ENCODE measurements around the gene BAZ2B.

BAZ2B gene, protein sequence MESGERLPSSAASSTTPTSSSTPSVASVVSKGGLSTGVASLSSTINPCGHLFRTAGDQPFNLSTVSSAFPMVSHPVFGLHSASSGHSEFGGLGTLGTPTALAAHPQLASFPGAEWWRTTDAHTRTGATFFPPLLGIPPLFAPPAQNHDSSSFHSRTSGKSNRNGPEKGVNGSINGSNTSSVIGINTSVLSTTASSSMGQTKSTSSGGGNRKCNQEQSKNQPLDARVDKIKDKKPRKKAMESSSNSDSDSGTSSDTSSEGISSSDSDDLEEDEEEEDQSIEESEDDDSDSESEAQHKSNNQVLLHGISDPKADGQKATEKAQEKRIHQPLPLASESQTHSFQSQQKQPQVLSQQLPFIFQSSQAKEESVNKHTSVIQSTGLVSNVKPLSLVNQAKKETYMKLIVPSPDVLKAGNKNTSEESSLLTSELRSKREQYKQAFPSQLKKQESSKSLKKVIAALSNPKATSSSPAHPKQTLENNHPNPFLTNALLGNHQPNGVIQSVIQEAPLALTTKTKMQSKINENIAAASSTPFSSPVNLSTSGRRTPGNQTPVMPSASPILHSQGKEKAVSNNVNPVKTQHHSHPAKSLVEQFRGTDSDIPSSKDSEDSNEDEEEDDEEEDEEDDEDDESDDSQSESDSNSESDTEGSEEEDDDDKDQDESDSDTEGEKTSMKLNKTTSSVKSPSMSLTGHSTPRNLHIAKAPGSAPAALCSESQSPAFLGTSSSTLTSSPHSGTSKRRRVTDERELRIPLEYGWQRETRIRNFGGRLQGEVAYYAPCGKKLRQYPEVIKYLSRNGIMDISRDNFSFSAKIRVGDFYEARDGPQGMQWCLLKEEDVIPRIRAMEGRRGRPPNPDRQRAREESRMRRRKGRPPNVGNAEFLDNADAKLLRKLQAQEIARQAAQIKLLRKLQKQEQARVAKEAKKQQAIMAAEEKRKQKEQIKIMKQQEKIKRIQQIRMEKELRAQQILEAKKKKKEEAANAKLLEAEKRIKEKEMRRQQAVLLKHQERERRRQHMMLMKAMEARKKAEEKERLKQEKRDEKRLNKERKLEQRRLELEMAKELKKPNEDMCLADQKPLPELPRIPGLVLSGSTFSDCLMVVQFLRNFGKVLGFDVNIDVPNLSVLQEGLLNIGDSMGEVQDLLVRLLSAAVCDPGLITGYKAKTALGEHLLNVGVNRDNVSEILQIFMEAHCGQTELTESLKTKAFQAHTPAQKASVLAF (N-terminal part only)

GRCh38 chr2:159616286-159616701, at the start of gene BAZ2B:
TSS of gene BAZ2B (minus strand) at chr2:159616548. CDS start at chr2:159478719, 137,829 bp downstream.
- H3K36me3 ChIP-seq (ENCODE audit: insufficient read depth, low read length) = no peaks in the 10 kb centered on the region
- H3K9ac ChIP-seq (ENCODE audit: low read depth, low read length) = peak within 1 kb of the TSS; percentile 83
- H3K4me1 ChIP-seq (ENCODE audit: insufficient read depth, low read length) = peaks cover 19% of the 10 kb centered on the region; the same call in 1 of the 2 replicates
- H3K9me3 ChIP-seq (ENCODE audit: control insufficient read depth, insufficient read depth, low read length) = no peaks in the 10 kb centered on the region

GRCh38 chr2:159661286-159661685, 44.9 kb upstream of the BAZ2B start:
- Histone ChIP-seq H3K9me3 (ENCODE audit: control insufficient read depth, insufficient read depth, low read length) (no peaks in the 10 kb centered on the region), H3K36me3 (ENCODE audit: insufficient read depth, low read length) (no peaks in the 10 kb centered on the region), H3K4me1 (ENCODE audit: insufficient read depth, low read length) (no peaks in the 10 kb centered on the region), H3K9ac (ENCODE audit: low read depth, low read length) (no peak overlapping the region)

DNA sequence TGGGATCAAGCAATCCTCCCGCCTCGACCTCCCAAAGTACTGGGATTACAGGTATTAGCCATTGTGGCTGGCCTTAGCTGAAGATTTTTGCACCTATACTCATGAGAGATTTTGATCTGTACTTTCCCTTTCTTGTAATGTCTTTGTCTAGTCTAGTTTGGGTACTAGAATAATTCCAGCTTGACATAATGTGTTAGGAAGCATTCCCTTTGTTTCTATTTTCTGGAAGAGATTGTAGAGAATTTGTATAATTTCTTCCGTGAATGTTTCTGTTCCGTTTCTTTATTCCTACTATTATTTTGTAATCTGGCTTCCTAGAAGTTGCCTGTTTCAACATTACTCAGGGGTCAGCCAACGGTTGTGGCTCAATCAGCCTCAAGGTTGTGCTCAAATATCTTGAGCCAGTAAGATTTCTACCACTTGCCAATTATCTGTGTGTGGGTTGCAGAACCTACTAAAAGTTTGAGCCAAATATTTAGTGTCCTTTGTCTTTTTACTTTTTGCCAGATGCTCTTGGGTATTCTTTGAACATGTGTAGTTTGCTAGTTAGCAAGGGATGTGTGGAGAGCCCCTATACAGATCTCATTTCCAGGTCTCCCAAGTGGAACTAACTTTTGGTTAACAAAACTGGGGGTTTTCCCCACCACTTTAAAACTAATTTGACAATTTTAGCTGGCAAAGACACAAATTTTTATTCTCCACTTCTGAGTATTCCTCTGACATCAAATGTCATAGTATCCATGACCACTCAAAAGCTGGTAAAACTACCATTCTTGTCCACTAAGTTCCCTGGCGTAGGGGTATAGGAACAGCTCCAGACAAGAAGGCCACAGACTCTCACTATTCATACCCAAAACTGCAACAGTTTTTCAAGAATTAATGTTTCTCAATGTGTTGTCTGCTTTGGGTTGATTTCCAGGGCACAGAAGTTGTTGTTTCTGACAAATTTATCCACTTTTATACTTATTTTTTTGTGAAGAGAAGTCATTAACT, 42.8 kb upstream of the BAZ2B start:
- Histone ChIP-seq H3K4me1 (ENCODE audit: insufficient read depth, low read length) (no peaks in the 10 kb centered on the region), H3K9ac (ENCODE audit: low read depth, low read length) (no peak overlapping the region), H3K9me3 (ENCODE audit: control insufficient read depth, insufficient read depth, low read length) (no peaks in the 10 kb centered on the region), H3K36me3 (ENCODE audit: insufficient read depth, low read length) (no peaks in the 10 kb centered on the region)

- no peaks in the 10 kb centered on the region for H3K9me3 ChIP-seq (ENCODE audit: control insufficient read depth, insufficient read depth, low read length)
- no peaks in the 10 kb centered on the region for H3K4me1 ChIP-seq (ENCODE audit: insufficient read depth, low read length)
- no peaks in the 10 kb centered on the region for H3K36me3 ChIP-seq (ENCODE audit: insufficient read depth, low read length)
- H3K9ac ChIP-seq (ENCODE audit: low read depth, low read length) = no peak overlapping the region
Observed at GRCh38 chr2:159653962-159654361, 37.6 kb upstream of the BAZ2B start.

GRCh38 chr2:159651884-159652283, 35.5 kb upstream of the BAZ2B start:
- no peaks in the 10 kb centered on the region for H3K4me1 ChIP-seq (ENCODE audit: insufficient read depth, low read length)
- H3K9me3 ChIP-seq (ENCODE audit: control insufficient read depth, insufficient read depth, low read length) = peaks cover 4% of the 10 kb centered on the region; the same call in 1 of the 2 replicates
- no peaks in the 10 kb centered on the region for H3K36me3 ChIP-seq (ENCODE audit: insufficient read depth, low read length)
- no peak overlapping the region for H3K9ac ChIP-seq (ENCODE audit: low read depth, low read length)

DNA sequence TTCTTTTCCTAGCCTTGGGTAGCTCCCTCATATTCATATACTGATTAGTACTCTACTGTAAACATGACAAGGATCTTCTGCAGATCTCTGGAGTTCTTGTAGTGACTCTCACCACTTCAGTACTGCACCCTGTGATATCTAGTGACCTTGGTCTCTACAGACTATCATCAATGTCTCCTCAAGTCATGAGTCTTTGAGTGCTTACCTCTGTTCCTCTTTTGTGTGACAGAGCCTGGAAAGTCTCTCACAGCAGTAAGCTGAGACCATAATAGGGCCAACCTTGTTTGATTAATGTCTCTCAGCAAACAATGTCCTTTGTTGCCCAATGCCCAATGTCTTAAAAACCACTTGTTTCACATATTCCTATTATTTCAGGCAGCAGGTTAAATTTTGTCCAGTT, 34.2 kb upstream of the BAZ2B start:
- Histone ChIP-seq H3K4me1 (ENCODE audit: insufficient read depth, low read length) (no peaks in the 10 kb centered on the region), H3K36me3 (ENCODE audit: insufficient read depth, low read length) (no peaks in the 10 kb centered on the region), H3K9me3 (ENCODE audit: control insufficient read depth, insufficient read depth, low read length) (peaks cover 4% of the 10 kb centered on the region; the same call in 1 of the 2 replicates), H3K9ac (ENCODE audit: low read depth, low read length) (no peak overlapping the region)

- Histone ChIP-seq H3K9ac (ENCODE audit: low read depth, low read length) (no peak overlapping the region), H3K9me3 (ENCODE audit: control insufficient read depth, insufficient read depth, low read length) (peaks cover 11% of the 10 kb centered on the region; the same call in 1 of the 2 replicates), H3K4me1 (ENCODE audit: insufficient read depth, low read length) (no peaks in the 10 kb centered on the region), H3K36me3 (ENCODE audit: insufficient read depth, low read length) (no peaks in the 10 kb centered on the region)
Observed at GRCh38 chr2:159648643-159649042, 32.3 kb upstream of the BAZ2B start.

DNA sequence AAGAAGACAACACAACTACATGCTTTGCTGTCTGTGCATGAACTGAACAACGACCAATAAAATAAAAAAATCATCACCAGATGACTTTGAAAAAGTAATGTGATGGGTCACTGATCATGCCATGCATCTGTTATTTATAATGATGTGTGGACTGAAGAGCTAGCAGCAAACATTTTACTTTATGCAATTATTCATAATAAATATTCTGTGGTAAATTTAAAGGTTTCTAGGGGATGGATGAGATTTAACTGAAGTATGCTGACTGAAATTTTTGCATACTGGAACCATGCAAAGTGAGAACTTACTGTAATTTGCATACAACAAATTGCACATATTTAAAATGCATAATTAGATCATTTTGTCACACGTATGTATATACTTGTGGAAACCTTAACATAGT, 31.3 kb upstream of the BAZ2B start:
- H3K4me1 ChIP-seq (ENCODE audit: insufficient read depth, low read length) = no peaks in the 10 kb centered on the region
- H3K36me3 ChIP-seq (ENCODE audit: insufficient read depth, low read length) = no peaks in the 10 kb centered on the region
- H3K9ac ChIP-seq (ENCODE audit: low read depth, low read length) = no peak overlapping the region
- H3K9me3 ChIP-seq (ENCODE audit: control insufficient read depth, insufficient read depth, low read length) = peaks cover 15% of the 10 kb centered on the region; the same call in 1 of the 2 replicates

DNA sequence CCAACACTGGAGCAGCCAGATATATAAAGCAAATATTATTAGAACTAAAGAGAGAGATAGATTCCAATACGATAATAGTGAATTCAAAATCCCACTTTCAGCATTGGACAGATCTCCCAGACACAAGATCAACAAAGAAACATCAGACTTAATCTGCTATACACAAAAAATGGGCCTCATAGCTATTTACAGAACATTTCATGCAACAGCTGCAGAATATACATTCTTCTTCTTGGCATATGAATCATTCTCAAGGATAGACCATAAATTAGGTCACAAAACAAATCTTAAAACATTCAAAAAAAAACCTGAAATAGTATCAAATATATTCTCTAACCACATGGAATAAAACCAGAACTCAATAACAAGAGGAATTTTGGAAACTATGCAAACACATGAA, 23.8 kb upstream of the BAZ2B start:
- Histone ChIP-seq H3K4me1 (ENCODE audit: insufficient read depth, low read length) (no peaks in the 10 kb centered on the region), H3K9ac (ENCODE audit: low read depth, low read length) (no peak overlapping the region), H3K36me3 (ENCODE audit: insufficient read depth, low read length) (no peaks in the 10 kb centered on the region), H3K9me3 (ENCODE audit: control insufficient read depth, insufficient read depth, low read length) (peaks cover 11% of the 10 kb centered on the region; the same call in 1 of the 2 replicates)

GRCh38 chr2:159639712-159640111, 23.4 kb upstream of the BAZ2B start:
- H3K9ac ChIP-seq (ENCODE audit: low read depth, low read length) = no peak overlapping the region
- H3K9me3 ChIP-seq (ENCODE audit: control insufficient read depth, insufficient read depth, low read length) = peaks cover 11% of the 10 kb centered on the region; the same call in 1 of the 2 replicates
- no peaks in the 10 kb centered on the region for H3K36me3 ChIP-seq (ENCODE audit: insufficient read depth, low read length)
- no peaks in the 10 kb centered on the region; the same call in 1 of the 2 replicates for H3K4me1 ChIP-seq (ENCODE audit: insufficient read depth, low read length)

GRCh38 chr2:159639071-159639470, 22.7 kb upstream of the BAZ2B start:
- Histone ChIP-seq H3K36me3 (ENCODE audit: insufficient read depth, low read length) (no peaks in the 10 kb centered on the region), H3K9ac (ENCODE audit: low read depth, low read length) (no peak overlapping the region), H3K4me1 (ENCODE audit: insufficient read depth, low read length) (no peaks in the 10 kb centered on the region; the same call in 1 of the 2 replicates), H3K9me3 (ENCODE audit: control insufficient read depth, insufficient read depth, low read length) (peaks cover 6% of the 10 kb centered on the region; the same call in 1 of the 2 replicates)

GRCh38 chr2:159637988-159638501, 21.7 kb upstream of the BAZ2B start:
- Histone ChIP-seq H3K4me1 (ENCODE audit: insufficient read depth, low read length) (no peaks in the 10 kb centered on the region; the same call in 1 of the 2 replicates), H3K36me3 (ENCODE audit: insufficient read depth, low read length) (no peaks in the 10 kb centered on the region), H3K9ac (ENCODE audit: low read depth, low read length) (no peak overlapping the region), H3K9me3 (ENCODE audit: control insufficient read depth, insufficient read depth, low read length) (peaks cover 3% of the 10 kb centered on the region; the same call in 1 of the 2 replicates)

GRCh38 chr2:159637240-159637639, 20.9 kb upstream of the BAZ2B start:
- Histone ChIP-seq H3K4me1 (ENCODE audit: insufficient read depth, low read length) (no peaks in the 10 kb centered on the region; the same call in 1 of the 2 replicates), H3K9me3 (ENCODE audit: control insufficient read depth, insufficient read depth, low read length) (no peaks in the 10 kb centered on the region), H3K36me3 (ENCODE audit: insufficient read depth, low read length) (no peaks in the 10 kb centered on the region), H3K9ac (ENCODE audit: low read depth, low read length) (no peak overlapping the region)

Measured in ES-I3 (cell line).